HCT116 (cell line): ENCODE data around the gene MICAL3. TPM values are rescaled to one million over a fixed set of nuclear protein-coding genes. Genes with fewer than 3 reads are reported as not detected.

ENCODE experiments used
- ATAC-seq: fragments of 200-7000 bp; cut with Tn5 transposase; 2 replicates; pipeline ENCODE4 v1.9.1; 2020; ENCODE audit warnings: mild to moderate bottlenecking, moderate library complexity
- BruUV-seq: library from RNA; stranded (reverse); fragments of 400-500 nt; replicated peaks from 2 replicates; lab custom pipeline; 2021; lab: Mats Ljungman, UMichigan
- CTCF ChIA-PET: fragments of 300-600 bp; sonication (Branson Sonifier 250); formaldehyde crosslinking; loops from one replicate; lab custom pipeline; 2021; ENCODE audit warnings: antibody characterized with exemption; lab: Charles Lee
- POLR2A ChIA-PET: fragments of 300-600, 350-600 bp; sonication (Branson Sonifier 250); formaldehyde crosslinking; loops from one replicate; lab custom pipeline; 2021; ENCODE audit warnings: antibody characterized with exemption; lab: Charles Lee
- RAD21 ChIA-PET, 2 experiments: fragments of 300-600 bp; sonication (Branson Sonifier 250); formaldehyde crosslinking; loops; one replicate each; lab custom pipeline; 2023; ENCODE audit warnings: low total read pairs in 2 of 2; ENCODE audit not compliant: uncharacterized antibody in 2 of 2, unreplicated experiment in 2 of 2, low non-redundant PET in 1 of 2; lab: Charles Lee
- DNase-seq: peaks from one replicate; pipeline ENCODE4 v3.0.0-alpha.2; 2010; ENCODE audit warnings: low read depth, low spot score
- H2AFZ ChIP-seq: fragments of 200-600 bp; shearing (Covaris generic), sonication (generic); 2 replicates; pipeline ENCODE4 v1.6.1; 2017; ENCODE audit warnings: low read depth, mixed run types, mixed read lengths, antibody characterized with exemption, low read length; ENCODE audit not compliant: poor library complexity, severe bottlenecking
- H3K27ac ChIP-seq: 2 replicates; pipeline ENCODE4 v1.5.1; 2012; ENCODE audit warnings: low read depth, low read length
- H3K27me3 ChIP-seq: fragments of 200-600 bp; sonication (generic); 2 replicates; pipeline ENCODE4 v1.6.1; 2016; ENCODE audit warnings: mixed run types, low read length, mixed read lengths; ENCODE audit not compliant: insufficient read depth
- H3K36me3 ChIP-seq, 2 experiments: fragments of 200-500 bp in 1 of 2; fragments of 200-600 bp in 1 of 2; sonication (Bioruptor generic) in 1 of 2; sonication (generic) in 1 of 2; 2 replicates each; pipeline versions ENCODE4 v1.5.1 to v1.6.1; 2014 to 2016; ENCODE audit warnings: low read length in 2 of 2, inconsistent platforms in 1 of 2, mixed read lengths in 1 of 2, mixed run types in 1 of 2; ENCODE audit not compliant: insufficient read depth in 2 of 2, control insufficient read depth in 1 of 2
- H3K4me1 ChIP-seq, 2 experiments: fragments of 200-600 bp in 1 of 2; sonication (generic) in 1 of 2; 2 replicates each; pipeline versions ENCODE4 v1.5.1 to v1.6.1; 2012 to 2017; ENCODE audit warnings: low read length in 2 of 2, inconsistent platforms in 1 of 2, mild to moderate bottlenecking in 1 of 2, mixed read lengths in 1 of 2, mixed run types in 1 of 2, moderate library complexity in 1 of 2; ENCODE audit not compliant: insufficient read depth in 2 of 2, control insufficient read depth in 1 of 2
- H3K4me2 ChIP-seq: fragments of 200-600 bp; sonication (generic); 2 replicates; pipeline ENCODE4 v1.6.1; 2017; ENCODE audit warnings: mixed run types, low read length, mixed read lengths
- H3K4me3 ChIP-seq, 2 experiments: fragments of 200-600 bp in 1 of 2; sonication (generic) in 1 of 2; replicated peaks in 1 of 2; 2 replicates each; pipeline ENCODE4 v1.5.1; 2011 to 2016; ENCODE audit warnings: low read length in 2 of 2, control low read depth in 1 of 2, low read depth in 1 of 2, mild to moderate bottlenecking in 1 of 2, mixed read lengths in 1 of 2, mixed run types in 1 of 2
- H3K79me2 ChIP-seq: fragments of 200-600 bp; sonication (generic); 2 replicates; pipeline ENCODE4 v1.6.1; 2017; ENCODE audit warnings: mild to moderate bottlenecking, mixed run types, low read length, moderate library complexity, mixed read lengths; ENCODE audit not compliant: insufficient read depth
- H3K9ac ChIP-seq: fragments of 200-600 bp; sonication (generic); 2 replicates; pipeline ENCODE4 v1.6.1; 2016; ENCODE audit warnings: low read length, mixed read lengths
- H3K9me2 ChIP-seq: fragments of 200-600 bp; sonication (generic), shearing (Covaris generic); 2 replicates; pipeline ENCODE4 v1.6.1; 2017; ENCODE audit warnings: mixed run types, mild to moderate bottlenecking, moderate library complexity; ENCODE audit not compliant: insufficient read depth
- H3K9me3 ChIP-seq, 2 experiments: fragments of 200-500 bp in 1 of 2; fragments of 200-600 bp in 1 of 2; sonication (Bioruptor generic) in 1 of 2; sonication (generic) in 1 of 2; 2 replicates each; pipeline ENCODE4 v1.6.1; 2014 to 2017; ENCODE audit warnings: low read length in 2 of 2, mixed read lengths in 2 of 2, inconsistent platforms in 1 of 2, low read depth in 1 of 2, mild to moderate bottlenecking in 1 of 2, mixed run types in 1 of 2, moderate library complexity in 1 of 2; ENCODE audit not compliant: control insufficient read depth in 1 of 2, insufficient read depth in 1 of 2
- H4K20me1 ChIP-seq: fragments of 200-600 bp; sonication (generic), shearing (Covaris generic); 2 replicates; pipeline ENCODE4 v1.6.1; 2017; ENCODE audit warnings: mixed run types, mild to moderate bottlenecking, moderate library complexity; ENCODE audit not compliant: insufficient read depth
- CBX3 ChIP-seq: IDR thresholded peaks from 2 replicates; pipeline ENCODE4 v1.6.1; 2012; ENCODE audit warnings: low read depth
- CEBPB ChIP-seq: IDR thresholded peaks from 2 replicates; pipeline ENCODE4 v1.6.1; 2012; ENCODE audit warnings: low read depth
- CTCF ChIP-seq, 3 experiments: fragments of 200-600 bp in 1 of 3; sonication (generic) in 1 of 3; IDR thresholded peaks in 2 of 3; conservative IDR thresholded peaks in 1 of 3; 2 replicates each; pipeline ENCODE4 v1.5.1; 2012 to 2017; ENCODE audit warnings: low read depth in 2 of 3, low read length in 2 of 3, antibody characterized with exemption in 1 of 3, borderline replicate concordance in 1 of 3, control low read depth in 1 of 3, mild to moderate bottlenecking in 1 of 3, mixed read lengths in 1 of 3, mixed run types in 1 of 3, moderate library complexity in 1 of 3; ENCODE audit not compliant: insufficient read depth in 1 of 3
- EGR1 ChIP-seq: IDR thresholded peaks from 2 replicates; pipeline ENCODE4 v1.6.1; 2012; ENCODE audit warnings: low read depth
- EZH2phosphoT487 ChIP-seq: fragments of 200-600 bp; IDR thresholded peaks from 2 replicates; pipeline ENCODE4 v1.6.1; 2018; ENCODE audit warnings: antibody characterized with exemption, borderline replicate concordance
- JUND ChIP-seq: IDR thresholded peaks from 2 replicates; pipeline ENCODE4 v1.6.1; 2012
- MAX ChIP-seq: IDR thresholded peaks from 2 replicates; pipeline ENCODE4 v1.6.1; 2012
- POLR2A ChIP-seq: IDR thresholded peaks from 2 replicates; pipeline ENCODE4 v1.7.0; 2011; ENCODE audit warnings: borderline replicate concordance; ENCODE audit not compliant: insufficient read depth, insufficient read length; ENCODE audit errors: extremely low read depth
- RAD21 ChIP-seq: IDR thresholded peaks from 2 replicates; pipeline ENCODE4 v1.6.1; 2012; ENCODE audit warnings: low read depth, mild to moderate bottlenecking
- REST ChIP-seq: IDR thresholded peaks from 2 replicates; pipeline ENCODE4 v1.6.1; 2012; ENCODE audit warnings: low read depth
- SP1 ChIP-seq: IDR thresholded peaks from 2 replicates; pipeline ENCODE4 v1.6.1; 2012; ENCODE audit warnings: low read depth
- intact Hi-C: fragments of 100-400 bp; cut with micrococcal nuclease; formaldehyde crosslinking; loops from 2 replicates; pipeline ENCODE4 v1.10.0; 2022
- total RNA-seq: library from RNA; stranded (reverse); gene quantifications from one replicate; pipeline ENCODE4 v1.2.1, GENCODE V29; 2021; ENCODE audit not compliant: unreplicated experiment

The MICAL3 gene
- total RNA-seq, 1 experiment from 2014 or later = 30.8 TPM

GRCh38 chr22:17780741-17781318, 243.5 kb downstream of the MICAL3 start:
- ChIA-PET RAD21 (no interaction called here), POLR2A (no interaction called here), CTCF (no interaction called here)
- H3K27me3 ChIP-seq = no peaks in the 10 kb centered on the region
- no peak for DNase-seq
- H3K9me2 ChIP-seq = no peaks in the 10 kb centered on the region
- H3K4me3 ChIP-seq = no peak overlapping the region
- H3K4me1 ChIP-seq = peaks cover 10 to 21% of the 10 kb centered on the region in 2 experiments; a peak in 3 of 4 replicates
- H2AFZ ChIP-seq = no peak overlapping the region
- H3K9ac ChIP-seq = no peak overlapping the region
- intact Hi-C loops = no loop called here
- no peaks in the 10 kb centered on the region for H3K9me3 ChIP-seq
- no TSS peak for BruUV-seq
- no peaks in the 10 kb centered on the region for H4K20me1 ChIP-seq
- no peaks in the 10 kb centered on the region for H3K79me2 ChIP-seq
- no peaks in the 10 kb centered on the region for H3K36me3 ChIP-seq
- H3K4me2 ChIP-seq = 0 out of 2 replicates have a peak overlapping the region, but pooled peaks have one; percentile 9
- no peak for TF ChIP-seq EZH2phosphoT487
- TF ChIP-seq REST = no peak
- TF ChIP-seq CEBPB = no peak
- no peak for TF ChIP-seq EGR1
- no peak for TF ChIP-seq CBX3
- TF ChIP-seq POLR2A = no peak
- TF ChIP-seq JUND = no peak
- no peak for TF ChIP-seq CTCF (IDR thresholded peaks at IDR 0.05 in 2 of 3, conservative IDR thresholded peaks at IDR 0.05 in 1 of 3; ENCODE audit: borderline replicate concordance in 1 of 3, insufficient read depth in 1 of 3, low read depth in 2 of 3, low read length in 2 of 3)
- no peak for TF ChIP-seq SP1
- no peak for TF ChIP-seq MAX
- TF ChIP-seq RAD21 = no peak
- TF ChIP-seq, all 23 proteins: peak for 0
- ATAC-seq = no peak
- H3K27ac ChIP-seq = no peak overlapping the region
